Measurements from ENCODE around the gene CDKN2B-AS1.

DNA sequence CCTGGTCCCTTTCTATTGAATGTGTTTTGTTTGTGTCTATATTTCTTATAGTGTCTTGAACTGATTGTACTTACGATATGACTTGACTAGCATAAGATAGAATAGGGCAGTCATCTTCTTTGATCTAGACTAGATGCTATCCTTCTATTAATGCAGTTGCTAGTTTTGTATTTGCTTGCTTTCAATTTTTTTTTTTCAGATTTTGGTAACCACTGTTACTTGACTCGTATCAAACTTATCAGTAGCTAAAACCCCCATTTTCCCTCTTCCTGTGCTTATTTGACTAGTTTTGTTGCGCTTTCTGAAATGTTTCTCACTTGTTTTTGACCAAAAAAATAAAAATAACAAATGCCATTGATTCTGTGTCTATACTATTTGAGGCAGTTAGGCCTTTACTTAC lies 83.5 kb downstream of the CDKN2B-AS1 start:
- TF ChIP-seq POLR2A (IDR thresholded peaks at IDR 0.05) (no peak), CTCF (IDR thresholded peaks at IDR 0.05) (no peak), POLR2AphosphoS5 (IDR thresholded peaks at IDR 0.05) (no peak), EP300 (IDR thresholded peaks at IDR 0.05) (no peak)
